Measurements from ENCODE around the gene AP4B1.
A peak's percentile ranks its signal among the peaks of the same experiment; 100 is the strongest.
"Not testable (repeated sequence)": the region's sequence is repeated elsewhere in the genome, so short reads cannot be mapped to it uniquely, and the experiment has no call there.

The AP4B1 gene

GRCh38 chr1:113904674-113905434, at the start of gene AP4B1, which contains the start of gene DCLRE1B:
Gene AP4B1, minus strand, starts transcription at chr1:113904799. Its CDS starts 82 bp downstream, at chr1:113904717.
Gene DCLRE1B, plus strand, starts transcription at chr1:113905326. Its CDS starts 261 bp downstream, at chr1:113905587.
- DNase-seq = peak; percentile 80 to 91 (median 86)

GRCh38 chr1:113951719-113952118, 47.1 kb upstream of the AP4B1 start:
- DNase-seq = no peak

GRCh38 chr1:113950908-113951307, 46.3 kb upstream of the AP4B1 start:
- DNase-seq = no peak

DNA sequence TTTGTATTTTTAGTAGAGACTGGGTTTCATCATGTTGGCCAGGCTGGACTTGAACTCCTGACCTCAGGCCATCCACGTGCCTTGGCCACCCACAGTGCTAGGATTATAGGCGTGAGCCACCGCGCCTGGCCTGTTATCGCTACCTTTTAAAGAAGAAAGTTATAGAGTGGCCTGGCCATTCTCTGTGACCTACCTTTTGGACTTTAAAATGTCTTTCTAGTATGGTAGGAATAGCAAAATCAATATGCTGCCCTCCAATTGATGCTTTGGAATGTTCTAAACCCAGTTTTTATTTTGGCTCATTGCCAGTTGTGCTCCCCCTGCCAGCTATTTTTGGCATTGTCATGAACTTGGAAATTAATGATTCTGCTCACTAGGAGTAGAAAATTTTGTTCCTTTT, 44.4 kb upstream of the AP4B1 start:
- DNase-seq = no peak

- not testable (repeated sequence) for DNase-seq
Measured at GRCh38 chr1:113948151-113948550, 43.6 kb upstream of the AP4B1 start.

DNA sequence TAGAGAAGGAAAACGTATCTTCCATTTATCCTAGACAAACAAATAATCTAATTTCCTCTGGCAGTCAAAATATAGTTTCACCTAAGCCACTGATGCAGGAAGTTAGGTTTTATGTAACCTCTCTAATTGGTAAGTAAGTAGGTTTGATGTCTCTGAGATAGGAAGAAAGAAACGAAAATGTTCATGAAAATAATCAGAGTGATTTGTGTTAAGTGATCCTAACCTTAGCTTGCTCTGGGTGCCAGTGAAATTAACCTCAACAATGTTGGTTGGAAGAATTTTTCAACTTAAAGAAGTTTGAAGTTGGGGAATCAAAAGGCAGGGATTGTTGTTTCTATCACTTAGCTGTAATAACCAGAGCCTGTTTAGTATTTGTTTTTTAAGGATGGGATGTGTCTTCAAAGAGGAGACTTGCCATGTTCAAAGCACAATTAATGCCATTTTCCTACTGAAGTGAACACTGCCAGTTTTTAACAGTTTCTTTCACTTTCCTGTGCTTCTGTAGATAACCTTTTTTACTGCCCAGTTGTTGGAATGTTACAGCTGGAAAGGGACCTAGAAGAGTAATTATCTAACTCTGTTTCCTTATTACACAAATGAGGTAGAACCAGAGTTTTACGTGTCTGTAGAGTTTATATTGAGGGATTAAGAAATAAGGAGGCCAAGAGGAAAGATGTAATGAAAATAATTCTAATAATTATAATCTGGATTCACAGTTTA, 42.9 kb upstream of the AP4B1 start:
- DNase-seq = no peak

DNA sequence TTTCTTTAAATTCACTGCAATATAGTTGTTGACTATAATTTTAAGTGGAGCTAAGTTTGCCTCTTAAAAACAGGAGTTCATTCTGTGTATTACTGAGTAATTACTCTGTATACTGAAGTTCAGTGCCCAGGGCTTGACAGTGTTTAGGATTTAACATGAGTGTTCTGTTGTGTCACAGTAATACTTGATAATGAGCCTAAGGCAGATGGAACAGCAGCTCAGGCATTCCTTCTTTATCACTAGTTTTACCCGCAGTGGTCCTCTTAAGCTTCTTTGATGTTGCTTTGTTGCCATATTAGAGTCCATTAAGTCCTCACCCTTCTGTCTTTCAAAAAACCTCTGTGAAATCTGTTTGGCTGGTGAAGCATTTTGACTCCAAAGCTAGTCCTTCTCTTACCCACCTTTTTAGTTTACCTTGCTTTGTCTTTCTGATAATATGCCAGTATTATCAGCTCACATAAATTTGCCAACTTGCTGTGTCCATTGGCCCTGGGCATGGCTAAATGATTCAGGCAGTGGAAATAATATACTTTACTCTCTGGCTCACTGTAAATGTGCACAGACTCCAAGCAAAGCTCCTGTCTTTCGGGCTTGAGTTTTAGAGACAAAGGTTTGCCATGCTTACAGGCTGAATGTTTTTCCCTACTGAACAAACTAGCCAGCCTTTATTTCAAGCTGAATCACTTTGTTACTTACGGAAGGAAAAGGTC, 42.2 kb upstream of the AP4B1 start:
- DNase-seq = no peak

DNA sequence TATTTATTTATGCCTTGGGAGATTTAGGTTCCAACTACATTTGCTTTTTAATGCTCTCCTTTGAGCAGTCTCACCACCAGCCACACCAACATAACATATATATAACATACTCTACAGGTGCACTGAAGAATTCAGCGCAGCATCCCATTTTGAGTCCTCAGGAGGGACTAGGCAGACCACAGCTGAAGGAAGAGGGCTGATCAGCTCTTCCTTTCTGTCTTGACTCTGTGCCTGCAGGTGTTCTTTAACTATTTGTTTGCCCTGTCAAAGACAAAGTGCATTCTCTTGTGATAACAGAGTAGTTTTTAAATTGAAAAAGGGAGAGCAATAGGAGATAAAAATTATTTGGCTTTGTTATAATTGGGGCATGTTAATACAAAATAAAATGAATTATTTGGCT, 41.5 kb upstream of the AP4B1 start:
- DNase-seq = no peak

DNA sequence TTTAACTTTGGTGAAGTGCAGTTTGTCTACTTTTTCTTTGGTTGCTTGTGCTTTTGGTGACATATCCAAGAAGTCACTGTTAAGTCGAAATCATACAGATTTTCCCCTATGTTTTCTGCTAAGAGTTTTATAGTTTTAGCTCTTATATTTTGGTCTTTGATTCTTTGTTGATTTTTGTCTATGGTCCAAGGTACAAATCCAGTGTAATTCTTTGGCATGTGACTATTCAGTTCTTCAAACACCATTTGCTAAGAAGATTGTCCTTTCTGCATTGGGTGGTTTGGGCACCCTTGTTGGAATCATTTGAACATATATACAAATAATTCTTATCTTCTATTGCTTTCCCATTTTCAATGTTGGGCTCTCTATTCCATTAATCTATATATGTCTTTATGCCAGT, 40.7 kb upstream of the AP4B1 start:
- no peak for DNase-seq

GRCh38 chr1:113943028-113943811, 38.6 kb upstream of the AP4B1 start:
- DNase-seq = no peak

- DNase-seq = no peak
Measured at GRCh38 chr1:113942527-113942926, 37.9 kb upstream of the AP4B1 start.

DNA sequence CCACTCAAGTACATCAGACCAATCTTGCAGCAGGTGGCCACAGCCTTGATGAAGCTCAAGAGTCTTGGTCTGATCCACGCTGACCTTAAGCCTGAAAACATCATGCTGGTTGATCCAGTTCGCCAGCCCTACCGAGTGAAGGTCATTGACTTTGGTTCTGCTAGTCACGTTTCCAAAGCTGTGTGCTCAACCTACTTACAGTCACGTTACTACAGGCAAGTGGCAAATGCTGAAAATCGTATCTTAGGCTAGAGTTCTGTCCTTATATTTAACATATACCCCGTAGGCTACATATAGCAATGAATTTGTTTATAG, 36.6 kb upstream of the AP4B1 start:
- no peak for DNase-seq

- no peak for DNase-seq
Measured at GRCh38 chr1:113940365-113941244, 36.0 kb upstream of the AP4B1 start.

GRCh38 chr1:113938192-113938591, 33.6 kb upstream of the AP4B1 start:
- no peak for DNase-seq

GRCh38 chr1:113937146-113937545, 32.5 kb upstream of the AP4B1 start:
- no peak for DNase-seq

DNA sequence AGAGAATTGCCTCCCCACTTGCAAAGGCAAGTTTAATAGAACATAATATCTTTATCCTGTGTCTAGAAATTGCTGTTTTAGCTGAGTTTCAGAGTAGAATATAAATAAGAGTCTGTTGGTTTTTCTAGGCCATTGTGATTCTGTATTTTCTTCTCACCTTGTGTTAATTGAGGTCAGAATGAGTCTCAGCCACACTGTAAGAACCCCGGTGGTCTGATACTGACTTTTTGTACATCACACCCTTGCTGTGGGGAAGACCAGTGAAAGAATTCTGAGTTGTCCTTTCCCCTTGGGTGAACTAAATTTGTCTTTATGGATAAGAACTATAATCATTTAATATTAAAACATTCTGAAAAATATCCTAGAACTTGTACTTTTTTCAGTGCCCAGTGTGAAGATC, 31.4 kb upstream of the AP4B1 start:
- DNase-seq = no peak

DNA sequence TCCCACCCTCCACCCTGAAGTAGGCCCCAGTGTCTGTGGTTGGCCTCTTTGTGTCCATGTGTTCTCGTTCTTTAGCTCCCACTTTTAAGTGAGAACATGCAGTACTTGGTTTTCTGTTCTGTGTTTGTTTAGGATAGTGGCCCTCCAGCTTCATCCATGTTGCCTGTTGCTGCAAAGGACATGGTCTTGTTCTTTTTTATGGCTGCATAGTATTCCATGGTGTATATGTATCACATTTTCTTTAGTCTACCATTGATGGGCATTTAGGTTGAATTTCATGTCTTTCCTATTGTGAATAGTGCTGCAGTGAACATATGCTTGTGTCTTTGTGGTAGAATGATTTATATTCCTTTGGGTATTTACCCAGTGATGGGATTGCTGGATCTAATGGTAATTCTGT, 30.6 kb upstream of the AP4B1 start:
- DNase-seq = no peak

DNA sequence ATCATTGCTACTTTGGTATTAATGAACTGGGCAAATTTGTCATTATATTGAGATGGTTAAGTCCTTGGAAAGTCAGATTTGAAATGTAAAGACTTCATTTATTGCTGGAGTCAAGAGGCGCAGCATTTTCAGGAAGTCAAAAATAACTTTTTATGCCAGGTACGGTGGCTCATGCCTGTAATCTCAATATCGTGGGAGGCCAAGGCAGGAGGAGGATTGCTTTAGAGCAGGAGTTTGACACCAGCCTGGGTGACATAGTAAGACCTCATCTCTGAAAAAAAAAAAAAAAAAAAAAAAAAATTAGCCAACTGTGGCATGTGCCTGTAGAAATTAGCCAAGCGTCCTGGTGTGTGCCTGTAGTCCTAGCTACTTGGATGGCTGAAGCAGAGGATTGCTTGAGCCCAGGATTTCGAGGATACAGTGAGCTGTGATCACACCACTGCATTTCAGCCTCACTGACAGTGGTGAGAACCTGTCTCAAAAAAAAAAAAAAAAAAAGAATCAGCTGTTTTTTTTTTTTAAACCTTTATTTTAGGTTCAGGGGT, 30.0 kb upstream of the AP4B1 start:
- DNase-seq = no peak

DNA sequence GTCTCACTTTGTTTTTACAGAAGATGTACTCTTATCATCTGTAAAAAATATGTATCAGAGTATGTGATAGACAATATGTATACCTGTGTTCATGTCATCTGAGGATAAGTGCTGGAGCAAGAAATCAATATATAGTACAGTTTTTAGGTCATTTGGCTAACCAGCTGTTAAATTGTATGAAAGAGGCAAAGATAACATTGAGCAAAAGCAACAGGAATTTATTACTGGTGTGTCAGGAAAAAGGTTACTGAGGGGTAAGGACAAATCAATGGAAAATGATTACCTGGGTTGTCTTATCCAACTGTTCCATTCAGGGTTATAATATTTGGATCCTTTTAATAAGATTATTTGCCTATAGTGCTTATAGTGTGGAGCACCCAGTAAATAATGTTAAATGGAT, 29.4 kb upstream of the AP4B1 start:
- DNase-seq = no peak

GRCh38 chr1:113931451-113931851, 26.9 kb upstream of the AP4B1 start:
- no peak for DNase-seq

DNA sequence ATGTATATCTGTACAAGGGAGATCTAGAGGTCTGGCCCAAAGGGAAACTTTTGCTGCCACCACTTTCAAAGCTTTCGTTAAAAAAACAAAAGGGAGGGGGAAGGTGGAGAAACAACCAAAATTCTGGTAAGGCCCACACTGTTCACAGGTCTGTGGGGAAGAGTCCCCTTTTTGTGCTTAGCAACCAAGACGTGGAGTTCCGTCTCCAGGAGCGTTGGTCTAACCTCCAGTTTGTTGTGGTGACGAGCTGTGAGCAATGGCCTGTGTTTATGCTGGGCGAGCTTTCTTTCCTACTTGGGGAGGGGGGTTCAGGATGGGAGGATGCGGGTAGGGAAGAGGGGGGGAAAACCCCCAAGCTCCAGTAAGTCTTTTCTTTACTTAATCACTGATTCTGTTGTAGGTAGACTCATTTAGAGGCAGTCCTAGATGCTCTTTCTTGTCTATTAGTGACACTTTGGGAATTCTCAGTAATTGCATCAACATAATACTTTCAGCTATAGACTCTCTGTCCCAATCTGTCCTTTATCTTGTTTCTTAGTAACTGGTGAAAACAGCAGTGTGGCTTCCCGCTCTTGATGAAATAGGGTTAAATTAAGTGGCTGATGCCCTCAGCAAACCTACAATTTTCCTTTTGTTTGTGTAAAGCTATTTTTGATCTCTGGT, 26.0 kb upstream of the AP4B1 start:
- DNase-seq = peak in 2 of 4 experiments; percentile 11 to 37

All from activated naive CD4-positive, alpha-beta T cell (primary cell).